GM19438 (cell line): ENCODE measurements around the gene TMEM100.

Experiments
- ATAC-seq: cut with Tn5 transposase; IDR thresholded peaks from one replicate; pipeline ENCODE4 v1.9.1; 2021; ENCODE audit warnings: low read depth; ENCODE audit not compliant: unreplicated experiment

TMEM100 gene

GRCh38 chr17:55745258-55745657 is 22.6 kb upstream of the TMEM100 start:
- ATAC-seq: no peak

DNA sequence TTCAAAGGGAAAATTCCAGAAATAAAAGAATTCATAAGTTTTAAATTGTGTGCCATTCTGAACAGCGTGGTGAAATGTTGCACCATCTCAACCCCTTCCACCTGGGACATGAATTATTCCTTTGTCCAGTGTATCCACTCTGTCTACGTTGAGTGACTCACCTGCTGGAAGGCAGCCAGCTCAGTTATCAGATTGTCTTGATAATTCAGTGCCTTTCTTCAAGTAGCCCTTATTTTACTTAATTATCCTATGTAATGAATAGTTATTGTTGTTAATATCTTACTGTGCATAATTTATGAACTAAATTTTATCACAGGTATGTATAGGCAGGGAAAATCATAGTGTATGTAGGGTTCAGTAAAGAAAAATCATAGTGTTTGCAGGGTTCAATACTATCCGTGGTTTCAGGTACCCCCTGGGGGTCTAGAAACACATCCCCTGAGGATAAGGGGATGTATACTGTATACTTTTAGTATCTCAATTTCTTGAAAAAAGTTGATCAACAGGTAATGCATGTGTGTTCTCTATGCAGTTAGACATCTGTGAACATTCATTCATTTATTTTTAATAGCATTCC is 20.5 kb upstream of the TMEM100 start:
- ATAC-seq: peak; percentile 42

DNA sequence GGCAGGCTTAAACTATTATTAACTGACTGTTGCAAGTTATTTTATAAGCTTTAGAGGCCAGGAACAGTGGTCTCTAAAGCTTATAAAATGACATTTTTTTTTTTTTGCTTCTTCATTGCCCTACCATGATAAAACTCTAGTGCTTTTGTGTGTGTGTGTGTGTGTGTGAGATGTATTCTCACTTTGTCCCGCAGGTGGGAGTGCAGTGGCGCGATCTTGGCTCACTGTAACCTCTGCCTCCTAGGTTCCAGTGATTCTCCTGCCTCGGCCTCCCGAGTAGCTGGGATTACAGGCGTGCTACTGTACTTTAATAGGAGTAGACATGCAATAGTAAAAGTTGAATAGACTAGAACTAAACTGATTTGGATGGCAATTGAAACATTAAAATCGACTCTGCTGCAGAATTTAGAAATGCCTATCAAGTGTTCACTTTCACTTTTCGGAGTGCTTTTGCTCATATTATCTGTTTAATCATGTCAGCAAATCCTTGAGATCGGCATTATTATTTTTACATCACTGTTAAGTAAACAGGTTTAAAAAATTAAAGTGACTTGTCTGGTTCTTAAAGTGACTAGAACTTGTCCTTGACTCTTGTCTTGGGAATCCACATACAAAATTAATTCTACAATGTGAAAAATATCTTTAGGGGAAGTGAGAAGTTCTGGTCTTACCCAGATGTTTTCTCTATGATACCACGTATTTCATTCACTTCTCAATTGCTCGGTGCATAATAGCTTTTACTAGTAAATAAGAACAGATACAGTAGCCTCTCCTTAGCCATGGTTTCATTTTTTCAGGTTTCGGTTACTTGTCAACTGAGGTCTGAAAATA is 19.8 kb upstream of the TMEM100 start:
- ATAC-seq: peak; percentile 81

DNA sequence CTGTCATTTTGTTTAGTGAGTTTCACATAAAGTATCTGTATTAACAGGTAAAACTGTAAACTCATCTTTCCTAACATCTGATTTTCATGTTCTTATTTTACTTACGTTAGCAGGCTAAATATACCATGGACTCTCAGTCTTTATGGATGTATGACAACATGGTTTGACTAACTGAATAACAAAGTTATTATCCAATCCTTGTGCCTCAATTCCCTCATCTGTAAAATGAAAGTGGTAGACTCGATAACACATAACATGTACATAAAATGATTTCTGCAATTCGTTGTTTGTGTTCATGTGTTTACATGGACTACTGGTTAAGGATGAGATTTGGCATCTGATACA is 18.7 kb upstream of the TMEM100 start:
- no peak for ATAC-seq

- ATAC-seq: no peak
Measured at GRCh38 chr17:55740511-55741355, 18.1 kb upstream of the TMEM100 start.

GRCh38 chr17:55737976-55738501 is 15.4 kb upstream of the TMEM100 start:
- ATAC-seq: no peak

DNA sequence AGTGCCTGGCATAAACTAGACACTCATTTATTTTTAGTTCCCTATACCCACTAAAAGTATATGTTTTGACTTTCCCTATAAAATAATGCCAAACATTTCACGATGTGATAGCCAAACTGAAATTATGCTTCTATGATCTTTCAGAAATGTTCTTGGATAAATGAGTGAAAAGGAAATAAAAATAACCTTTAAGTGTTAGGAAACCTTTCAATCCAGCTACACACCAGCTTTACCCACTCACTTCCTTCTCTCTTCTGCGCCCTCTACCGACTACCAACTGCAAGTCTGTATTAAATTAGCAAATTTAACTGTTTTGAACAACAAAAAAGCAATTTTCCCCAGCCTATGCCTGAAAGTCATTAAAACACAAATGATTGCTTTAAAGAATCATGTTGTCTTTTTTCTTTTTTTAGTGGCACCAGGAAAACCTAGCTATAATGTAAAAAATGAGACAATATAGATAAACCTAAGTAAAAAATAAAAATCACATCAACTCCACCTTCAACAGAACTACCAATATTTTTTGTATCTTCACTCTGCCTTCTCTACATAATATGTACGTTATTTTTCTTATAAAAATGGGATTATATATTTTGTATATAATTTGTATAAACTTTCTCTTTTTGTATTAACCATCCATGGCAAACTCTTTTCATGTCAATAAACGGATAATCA is 13.2 kb upstream of the TMEM100 start:
- no peak for ATAC-seq

- no peak for ATAC-seq
Measured at GRCh38 chr17:55734128-55734781, 11.6 kb upstream of the TMEM100 start.

DNA sequence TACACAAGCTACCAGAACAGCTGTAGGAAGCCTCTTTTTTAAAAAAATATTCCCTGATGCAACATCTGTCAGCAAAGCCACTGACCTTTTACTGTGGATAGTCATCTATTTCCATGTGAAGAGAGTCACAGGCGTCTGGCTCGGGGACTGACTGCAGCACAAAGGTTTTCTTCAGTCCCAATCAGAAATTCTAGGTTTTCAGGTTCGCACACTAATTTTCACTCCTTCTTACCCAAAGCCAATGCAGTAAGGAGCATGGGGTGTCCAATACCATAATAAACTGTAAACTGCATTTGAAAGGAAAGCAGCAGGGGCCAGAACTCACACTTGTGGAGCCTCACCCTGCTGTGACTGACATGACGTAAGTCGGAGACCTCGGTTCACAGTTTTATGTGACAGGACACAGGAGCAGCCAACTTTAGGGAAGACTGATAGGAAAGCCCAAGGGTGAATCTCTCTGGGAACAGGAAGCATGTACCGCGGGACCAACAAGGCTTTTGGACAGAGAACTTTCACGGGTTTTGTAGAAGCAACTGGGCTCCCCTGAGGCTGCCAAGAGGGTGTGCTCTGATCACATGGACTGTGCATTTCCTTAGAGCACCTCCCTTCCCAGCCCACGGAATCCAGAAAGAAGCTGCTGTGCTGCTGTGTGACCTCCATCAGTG is 9.1 kb upstream of the TMEM100 start:
- ATAC-seq: no peak

- ATAC-seq: no peak
Measured at GRCh38 chr17:55730808-55731207, 8.1 kb upstream of the TMEM100 start.

GRCh38 chr17:55730380-55730779 is 7.7 kb upstream of the TMEM100 start:
- no peak for ATAC-seq

GRCh38 chr17:55729484-55729883 is 6.8 kb upstream of the TMEM100 start:
- ATAC-seq: no peak

- no peak for ATAC-seq
Measured at GRCh38 chr17:55728833-55729232, 6.2 kb upstream of the TMEM100 start.

- no peak for ATAC-seq
Measured at GRCh38 chr17:55728361-55728760, 5.7 kb upstream of the TMEM100 start.

DNA sequence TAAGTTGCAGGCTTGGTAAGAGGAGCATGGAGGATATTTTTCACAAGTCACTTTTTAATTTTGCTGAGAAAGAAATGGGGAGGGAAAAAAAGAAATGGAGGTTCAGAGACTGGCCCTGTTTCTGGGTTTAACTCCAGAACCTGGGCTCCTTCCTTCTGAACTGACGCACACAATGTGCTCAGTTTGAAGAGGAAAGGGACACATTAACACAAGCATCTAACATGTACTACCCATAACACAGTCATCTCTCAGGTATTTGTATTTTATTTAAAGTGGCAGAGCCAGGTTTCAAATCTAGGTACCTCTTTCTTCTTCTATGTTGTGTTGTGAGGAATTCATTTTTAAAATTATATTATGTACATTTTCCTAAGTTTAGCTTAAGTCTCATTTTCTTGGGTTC is 5.3 kb upstream of the TMEM100 start:
- no peak for ATAC-seq

DNA sequence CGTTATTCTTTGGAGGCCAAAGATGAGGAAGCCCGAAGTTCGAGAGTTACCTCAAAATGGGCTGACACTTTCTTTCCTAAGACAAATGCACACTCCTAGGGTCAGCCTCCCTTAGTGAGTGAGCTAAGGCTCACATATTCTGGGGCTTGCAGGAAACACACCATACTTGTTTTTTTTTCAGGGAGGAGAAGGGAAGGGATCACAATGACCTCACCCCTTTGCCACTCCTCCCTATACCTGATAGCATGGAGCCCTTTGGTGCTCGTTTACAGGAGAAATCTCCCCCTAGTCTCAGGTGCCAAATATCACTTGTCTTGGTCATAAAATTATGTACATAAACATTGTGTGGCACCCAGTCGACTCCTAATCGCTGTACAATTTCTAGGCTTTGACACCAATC is 4.6 kb upstream of the TMEM100 start:
- ATAC-seq: no peak

DNA sequence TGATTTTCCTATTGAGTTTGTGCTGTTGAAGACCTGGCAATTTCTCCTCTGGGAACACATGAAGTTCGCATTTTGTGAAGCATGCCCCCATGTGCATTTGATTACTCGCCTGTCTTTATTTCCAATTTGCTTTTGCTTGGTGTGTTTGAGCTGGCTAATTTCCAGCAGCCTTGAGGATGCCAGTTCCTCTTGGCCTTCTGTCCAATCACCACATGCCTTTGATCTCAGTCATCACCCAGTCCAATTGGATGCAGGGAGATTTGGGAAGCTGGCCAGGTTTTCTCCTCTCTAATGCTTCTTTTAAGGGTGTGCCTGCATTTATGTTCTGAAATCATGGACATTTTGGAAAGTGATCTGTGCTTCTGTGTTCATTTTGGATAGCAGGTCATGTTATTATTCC is 3.8 kb upstream of the TMEM100 start:
- no peak for ATAC-seq

- no peak for ATAC-seq
Measured at GRCh38 chr17:55723488-55723848, 804 bp upstream of the TMEM100 start.

- no peak for ATAC-seq
Measured at GRCh38 chr17:55722016-55722736, 488 bp downstream of the TMEM100 start.
